ENCODE data around the gene P2RY8. TPM values are rescaled to one million over a fixed set of nuclear protein-coding genes. Genes with fewer than 3 reads are reported as not detected.
"Not testable (repeated sequence)": the region's sequence is repeated elsewhere in the genome, so short reads cannot be mapped to it uniquely, and the experiment has no call there.

The P2RY8 gene
- polyA plus RNA-seq, 6 donors from 2014 or later: 227 to 320 (median 275) TPM

DNA sequence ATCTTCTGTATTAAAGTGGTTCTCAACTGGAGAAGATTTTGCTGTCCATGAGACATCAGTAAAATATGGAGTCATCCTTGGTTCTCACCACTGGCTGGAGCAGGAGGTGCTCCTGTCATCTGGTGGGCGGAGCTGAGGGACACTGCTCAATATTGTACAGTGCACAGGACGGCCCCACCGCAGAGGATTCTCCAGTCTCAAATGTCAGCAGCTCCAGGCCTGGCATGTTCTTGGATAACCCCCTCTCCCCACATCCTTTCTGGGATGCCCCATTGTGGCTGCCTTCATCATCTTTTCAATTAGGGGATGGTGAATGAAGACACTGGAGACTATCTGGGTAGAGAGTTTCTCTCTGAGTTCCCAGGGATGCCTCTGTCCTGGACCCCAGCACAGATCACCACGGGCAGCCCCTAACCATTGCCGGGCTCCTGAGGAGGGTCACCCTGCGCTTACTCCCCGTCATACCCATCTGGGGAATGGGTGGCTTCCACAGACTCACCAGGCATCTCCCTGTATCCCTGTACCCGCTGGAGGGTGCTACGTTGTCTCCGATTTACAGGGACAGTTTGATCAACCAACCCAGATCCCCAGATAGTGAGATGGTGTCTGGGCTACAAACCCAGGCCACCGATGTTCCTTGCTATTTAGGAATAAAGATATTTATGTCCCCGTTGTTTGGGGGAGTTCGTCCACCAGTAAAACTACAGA lies 21.9 kb upstream of the P2RY8 start:
- ATAC-seq (ENCODE audit: low read depth in 2 of 2): no peak

DNA sequence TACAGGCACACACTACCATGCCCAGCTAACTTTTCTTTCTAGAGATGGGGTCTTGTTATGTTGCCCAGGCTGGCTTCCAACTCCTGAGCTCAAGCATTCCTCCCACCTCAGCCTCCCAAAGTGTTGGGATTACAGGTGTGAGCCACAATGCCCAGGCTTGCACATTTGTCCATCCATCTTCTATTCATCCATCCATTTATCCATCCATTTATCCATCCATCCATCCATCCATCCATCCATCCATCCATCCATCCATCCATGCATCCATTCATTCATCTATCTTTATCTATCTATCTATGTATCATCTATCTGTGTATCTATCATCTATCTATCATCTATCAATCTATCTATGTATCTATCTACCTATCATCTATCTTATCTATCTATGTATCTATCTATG lies 20.5 kb upstream of the P2RY8 start:
- ATAC-seq (ENCODE audit: low read depth in 2 of 2); H3K27me3 Mint-ChIP-seq; DNase-seq: not testable (repeated sequence)
- H3K27ac Mint-ChIP-seq: peak overlapping the region in 4 of 6 donors; percentile 13 to 78 (median 52)
- H3K4me1 Mint-ChIP-seq: peaks cover 40 to 67% (median 51%) of the 10 kb centered on the region in 3 donors
- H3K9me3 Mint-ChIP-seq: peaks cover 5 to 29% (median 16%) of the 10 kb centered on the region in 7 donors
- H3K36me3 Mint-ChIP-seq: peaks cover 13 to 18% of the 10 kb centered on the region in 2 donors
- H3K4me3 Mint-ChIP-seq: peak overlapping the region in 1 of 8 donors; percentile 17

More for the DNA sequence above, 21.9 kb upstream of the P2RY8 start:
- H3K27ac Mint-ChIP-seq: peak overlapping the region in 1 of 6 donors; percentile 35
- no peak for DNase-seq
- peaks cover 11% of the 10 kb centered on the region in 2 donors for H3K36me3 Mint-ChIP-seq
- peaks cover 3 to 19% (median 13%) of the 10 kb centered on the region in 7 donors for H3K9me3 Mint-ChIP-seq
- no peak overlapping the region for H3K4me3 Mint-ChIP-seq
- no peaks in the 10 kb centered on the region for H3K27me3 Mint-ChIP-seq
- peaks cover 36 to 56% (median 49%) of the 10 kb centered on the region in 3 donors for H3K4me1 Mint-ChIP-seq

DNA sequence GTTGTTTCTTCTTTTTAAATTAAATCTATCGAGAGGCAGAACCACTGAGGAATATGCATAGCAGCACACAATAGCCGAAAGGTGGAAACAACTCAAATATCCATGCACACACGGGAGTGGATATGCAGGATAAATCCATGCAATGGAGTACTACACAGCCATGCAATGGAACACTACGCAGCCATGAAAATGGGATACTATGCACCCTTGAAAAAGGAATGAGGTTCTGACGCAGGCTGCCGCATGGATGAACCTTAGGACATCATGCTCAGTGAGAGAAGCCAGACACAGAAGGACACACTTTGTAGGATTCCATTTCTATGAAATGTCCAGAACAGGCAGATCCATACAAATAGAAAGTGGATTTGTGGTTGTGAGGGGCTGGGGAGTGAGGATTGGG lies 18.4 kb upstream of the P2RY8 start:
- ATAC-seq (ENCODE audit: low read depth in 2 of 2) (no peak), DNase-seq (no peak)
- Mint-ChIP-seq H3K4me1 (peaks cover 43 to 72% (median 53%) of the 10 kb centered on the region in 3 donors), H3K4me3 (peak overlapping the region; percentile 3 to 87 (median 52)), H3K27me3 (no peaks in the 10 kb centered on the region), H3K27ac (peak overlapping the region; percentile 96 to 99 (median 96)), H3K9me3 (peaks cover 8 to 38% (median 19%) of the 10 kb centered on the region in 7 donors), H3K36me3 (peaks cover 22 to 25% of the 10 kb centered on the region in 2 donors)

- H3K9me3 Mint-ChIP-seq: peaks cover 8 to 38% (median 19%) of the 10 kb centered on the region in 7 donors
- DNase-seq (peak; percentile 87), ATAC-seq (ENCODE audit: low read depth in 2 of 2) (peak; percentile 95 to 96)
- peak overlapping the region; percentile 96 to 99 (median 96) for H3K27ac Mint-ChIP-seq
- peak overlapping the region; percentile 3 to 87 (median 60) for H3K4me3 Mint-ChIP-seq
- peaks cover 47 to 74% (median 58%) of the 10 kb centered on the region in 3 donors for H3K4me1 Mint-ChIP-seq
- H3K27me3 Mint-ChIP-seq: no peaks in the 10 kb centered on the region
- H3K36me3 Mint-ChIP-seq: peaks cover 22 to 25% of the 10 kb centered on the region in 2 donors
Observed at GRCh38 chrX:1554469-1555210, 17.7 kb upstream of the P2RY8 start.

GRCh38 chrX:1551959-1552546 lies 15.1 kb upstream of the P2RY8 start:
- ATAC-seq (ENCODE audit: low read depth in 2 of 2): no peak

DNA sequence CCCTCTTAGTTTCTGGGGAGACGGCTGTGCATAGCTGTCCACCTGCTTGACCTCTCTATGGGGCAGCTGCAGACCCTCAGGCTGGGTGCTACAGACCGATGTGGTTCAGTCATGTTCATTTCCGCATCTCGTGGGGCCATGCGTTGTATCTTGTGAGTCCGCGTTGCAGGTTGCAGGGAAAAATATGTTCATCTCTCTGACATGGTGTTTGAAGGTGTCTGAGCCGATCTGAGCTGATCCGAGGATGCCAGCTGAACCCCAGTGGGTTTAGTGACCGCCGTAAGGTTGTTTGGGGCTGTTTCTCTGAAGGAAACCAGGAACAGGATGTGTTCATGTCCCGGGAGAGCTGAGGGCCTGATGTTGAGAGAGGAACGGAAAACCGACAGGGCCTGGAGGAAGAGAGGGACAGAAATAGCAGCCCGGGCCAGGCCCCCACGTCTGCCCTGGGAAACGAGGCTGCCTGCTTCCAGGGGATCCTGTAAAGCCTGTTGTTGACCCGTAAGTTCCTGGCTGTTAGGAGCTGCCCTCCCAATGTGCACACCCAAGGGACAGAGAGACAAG lies 9.8 kb upstream of the P2RY8 start:
- Mint-ChIP-seq H3K27ac (peak overlapping the region; percentile 62 to 100 (median 98)), H3K4me3 (peak overlapping the region; percentile 25 to 92 (median 88)), H3K36me3 (peaks cover 4 to 14% of the 10 kb centered on the region in 2 donors), H3K9me3 (peaks cover 0 to 24% (median 8%) of the 10 kb centered on the region in 7 donors), H3K27me3 (no peaks in the 10 kb centered on the region), H3K4me1 (peaks cover 38 to 59% (median 48%) of the 10 kb centered on the region in 3 donors)
- peak; percentile 36 for DNase-seq
- peak; percentile 65 to 73 for ATAC-seq (ENCODE audit: low read depth in 2 of 2)

More at GRCh38 chrX:1551959-1552546, 15.1 kb upstream of the P2RY8 start:
- peak overlapping the region in 7 of 8 donors; percentile 42 to 85 (median 71) for H3K4me3 Mint-ChIP-seq
- peak overlapping the region; percentile 93 to 99 (median 97) for H3K27ac Mint-ChIP-seq
- DNase-seq: no peak
- peaks cover 17 to 20% of the 10 kb centered on the region in 2 donors for H3K36me3 Mint-ChIP-seq
- H3K4me1 Mint-ChIP-seq: peaks cover 42 to 85% (median 67%) of the 10 kb centered on the region in 3 donors
- no peaks in the 10 kb centered on the region for H3K27me3 Mint-ChIP-seq
- peaks cover 8 to 35% (median 16%) of the 10 kb centered on the region in 7 donors for H3K9me3 Mint-ChIP-seq

DNA sequence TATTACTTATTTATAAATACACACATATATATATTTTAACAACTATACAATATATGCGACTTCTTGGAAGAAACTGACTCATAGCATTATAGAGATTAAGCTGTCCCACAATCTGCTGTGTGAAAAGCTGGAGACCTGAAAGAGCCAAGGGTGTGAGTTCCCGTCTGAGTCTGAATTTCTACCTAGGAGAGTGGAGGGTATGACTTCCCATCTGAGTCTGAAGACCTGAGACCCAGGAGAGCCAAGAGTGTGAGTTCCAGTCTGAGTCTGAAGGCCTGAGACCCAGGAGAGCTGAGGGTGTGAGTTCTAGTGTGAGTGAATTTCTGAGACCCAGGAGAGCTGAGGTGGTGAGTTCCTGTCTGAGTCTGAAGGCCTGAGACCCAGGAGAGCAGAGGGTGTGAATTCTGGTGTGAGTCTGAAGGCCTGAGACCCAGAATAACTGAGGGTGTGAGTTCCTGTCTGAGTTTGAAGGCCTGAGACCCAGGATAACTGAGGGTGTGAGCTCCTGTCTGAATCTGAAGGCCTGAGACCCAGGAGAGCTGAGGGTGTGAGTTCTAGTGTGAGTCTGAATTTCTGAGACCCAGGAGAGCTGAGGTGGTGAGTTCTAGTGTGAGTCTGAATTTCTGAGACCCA lies 8.9 kb upstream of the P2RY8 start:
- H3K27ac Mint-ChIP-seq: peak overlapping the region; percentile 85 to 100 (median 98)
- ATAC-seq (ENCODE audit: low read depth in 2 of 2) (no peak), DNase-seq (no peak)
- peak overlapping the region; percentile 36 to 92 (median 88) for H3K4me3 Mint-ChIP-seq
- H3K36me3 Mint-ChIP-seq: peaks cover 4 to 8% of the 10 kb centered on the region in 2 donors
- peaks cover 31 to 50% (median 39%) of the 10 kb centered on the region in 3 donors for H3K4me1 Mint-ChIP-seq
- no peaks in the 10 kb centered on the region for H3K27me3 Mint-ChIP-seq
- peaks cover 0 to 17% (median 6%) of the 10 kb centered on the region in 7 donors for H3K9me3 Mint-ChIP-seq

GRCh38 chrX:1542994-1543725 lies 6.2 kb upstream of the P2RY8 start:
- Mint-ChIP-seq H3K27me3 (no peaks in the 10 kb centered on the region), H3K4me1 (peaks cover 21 to 32% (median 23%) of the 10 kb centered on the region in 3 donors), H3K27ac (no peak overlapping the region), H3K36me3 (peaks cover 4 to 8% of the 10 kb centered on the region in 2 donors), H3K4me3 (peak overlapping the region in 2 of 8 donors; percentile 39 to 44), H3K9me3 (peaks cover 0 to 11% (median 5%) of the 10 kb centered on the region in 7 donors)
- ATAC-seq (ENCODE audit: low read depth in 2 of 2): no peak
- no peak for DNase-seq

DNA sequence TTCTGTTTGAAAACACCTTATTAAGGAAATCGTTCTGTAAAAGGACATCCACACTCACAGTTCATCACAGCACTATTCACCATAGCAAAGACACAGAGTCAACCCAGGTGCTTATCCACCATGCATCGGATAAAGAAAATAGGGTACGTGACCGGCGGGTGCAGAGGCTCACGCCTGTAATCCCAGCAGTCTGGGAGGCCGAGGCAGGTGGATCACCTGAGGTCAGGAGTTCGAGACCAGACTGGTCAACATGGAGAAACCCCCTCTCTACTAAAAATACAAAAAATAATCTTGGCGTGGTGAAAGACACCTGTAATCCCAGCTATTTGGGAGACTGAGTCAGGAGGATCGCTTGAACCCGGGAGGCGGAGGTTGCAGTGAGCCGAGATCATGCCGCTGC lies 2.2 kb upstream of the P2RY8 start:
- Mint-ChIP-seq H3K4me1 (peaks cover 13 to 36% (median 20%) of the 10 kb centered on the region in 3 donors), H3K4me3 (peak overlapping the region in 4 of 8 donors; percentile 16 to 70 (median 54)), H3K27ac (peak overlapping the region in 3 of 6 donors; percentile 31 to 90 (median 47))
- not testable (repeated sequence) for H3K36me3 Mint-ChIP-seq; DNase-seq; H3K27me3 Mint-ChIP-seq; ATAC-seq (ENCODE audit: low read depth in 2 of 2); H3K9me3 Mint-ChIP-seq

DNA sequence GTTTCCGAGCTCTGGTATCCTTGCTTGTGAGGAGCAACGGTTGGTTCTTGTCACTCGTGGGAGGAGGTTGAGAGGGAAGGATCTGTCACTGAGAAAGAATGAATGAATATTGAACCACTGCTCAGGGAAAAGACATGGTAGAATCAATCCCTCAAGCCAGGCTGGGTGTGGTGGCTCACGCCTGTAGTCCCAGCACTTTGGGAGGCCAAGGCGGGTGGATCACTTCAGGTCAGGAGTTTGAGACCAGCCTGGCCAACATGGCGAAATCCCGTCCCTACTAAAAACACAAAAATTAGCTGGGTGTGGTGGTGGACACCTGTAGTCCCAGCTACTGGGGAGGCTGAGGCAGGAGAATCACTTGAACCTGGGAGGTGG lies 718 bp upstream of the P2RY8 start:
- H3K4me1 Mint-ChIP-seq: peaks cover 18 to 33% (median 19%) of the 10 kb centered on the region in 3 donors
- not testable (repeated sequence) for H3K9me3 Mint-ChIP-seq; DNase-seq; H3K36me3 Mint-ChIP-seq; H3K27me3 Mint-ChIP-seq; ATAC-seq (ENCODE audit: low read depth in 2 of 2)
- peak overlapping the region; percentile 98 to 100 (median 99) for H3K27ac Mint-ChIP-seq
- H3K4me3 Mint-ChIP-seq: peak overlapping the region; percentile 93 to 100 (median 98)

GRCh38 chrX:1536712-1537030 lies 314 bp downstream of the P2RY8 start:
- no peak for DNase-seq
- peak overlapping the region; percentile 93 to 100 (median 98) for H3K4me3 Mint-ChIP-seq
- H3K27ac Mint-ChIP-seq: peak overlapping the region; percentile 98 to 100 (median 99)
- H3K9me3 Mint-ChIP-seq: no peaks in the 10 kb centered on the region
- peaks cover 19 to 37% (median 20%) of the 10 kb centered on the region in 3 donors for H3K4me1 Mint-ChIP-seq
- peak; percentile 6 to 7 for ATAC-seq (ENCODE audit: low read depth in 2 of 2)
- H3K27me3 Mint-ChIP-seq: no peaks in the 10 kb centered on the region
- H3K36me3 Mint-ChIP-seq: no peaks in the 10 kb centered on the region

Measured in naive B cell (primary cell).